Panc1 (cell line): ENCODE data around the gene MYL5.

Source experiments
- POLR2AphosphoS5 ChIP-seq: IDR thresholded peaks from 2 replicates; pipeline ENCODE4 v1.6.1; 2012; ENCODE audit warnings: mild to moderate bottlenecking, low read depth, low read length, moderate library complexity
- SIN3A ChIP-seq: IDR thresholded peaks from 2 replicates; pipeline ENCODE4 v1.6.1; 2012; ENCODE audit warnings: low read depth, mild to moderate bottlenecking, low read length, moderate library complexity, borderline replicate concordance; ENCODE audit not compliant: insufficient read depth
- TCF7L2 ChIP-seq: IDR thresholded peaks from 2 replicates; pipeline ENCODE4 v1.6.1; 2011; ENCODE audit warnings: mild to moderate bottlenecking, low read depth, low read length, inconsistent platforms
- TF ChIP-seq, protein P1 (sequence below): fragments of 450-650 bp; IDR thresholded peaks from 2 replicates; pipeline ENCODE4 v1.5.1; 2017; ENCODE audit warnings: mild to moderate bottlenecking
- TF ChIP-seq, protein P2 (sequence below), 2 experiments: IDR thresholded peaks; 2 replicates each; pipeline ENCODE4 v1.6.1; 2011 to 2012; ENCODE audit warnings: low read depth in 2 of 2, control low read depth in 1 of 2, low read length in 1 of 2, mild to moderate bottlenecking in 1 of 2, moderate library complexity in 1 of 2; ENCODE audit not compliant: insufficient read depth in 1 of 2

DNA sequence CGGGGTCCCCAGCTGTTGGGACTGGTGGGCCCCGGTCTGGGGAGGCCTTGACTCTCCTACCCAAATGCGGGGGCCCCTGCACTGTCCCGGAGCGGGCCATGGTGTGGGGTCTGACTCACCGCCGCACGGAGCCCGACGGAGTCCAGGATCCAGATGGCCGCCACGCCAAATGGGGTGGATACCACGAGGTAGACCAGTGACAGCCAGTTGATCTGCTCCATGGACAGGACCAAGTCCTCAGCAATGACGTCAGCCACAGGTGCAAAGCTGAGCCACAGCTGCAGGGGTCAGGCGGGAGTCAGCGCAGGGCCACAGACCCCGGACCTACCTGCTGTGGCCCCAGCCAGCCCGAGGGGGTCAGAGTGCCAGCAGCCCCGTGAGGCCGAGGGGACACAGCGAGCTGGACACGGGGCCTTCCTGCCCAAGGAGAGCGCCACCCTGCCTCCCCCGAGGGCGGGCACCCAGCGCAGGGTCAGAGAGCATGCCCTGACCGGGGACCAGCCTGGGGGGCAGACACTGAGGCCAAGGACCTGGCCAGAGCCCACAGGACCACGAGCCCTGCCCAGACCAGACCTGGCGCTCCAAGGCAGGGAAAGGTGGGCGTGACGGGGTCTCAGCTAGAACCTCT lies 12.2 kb downstream of the MYL5 start:
- TF ChIP-seq, protein P1, sequence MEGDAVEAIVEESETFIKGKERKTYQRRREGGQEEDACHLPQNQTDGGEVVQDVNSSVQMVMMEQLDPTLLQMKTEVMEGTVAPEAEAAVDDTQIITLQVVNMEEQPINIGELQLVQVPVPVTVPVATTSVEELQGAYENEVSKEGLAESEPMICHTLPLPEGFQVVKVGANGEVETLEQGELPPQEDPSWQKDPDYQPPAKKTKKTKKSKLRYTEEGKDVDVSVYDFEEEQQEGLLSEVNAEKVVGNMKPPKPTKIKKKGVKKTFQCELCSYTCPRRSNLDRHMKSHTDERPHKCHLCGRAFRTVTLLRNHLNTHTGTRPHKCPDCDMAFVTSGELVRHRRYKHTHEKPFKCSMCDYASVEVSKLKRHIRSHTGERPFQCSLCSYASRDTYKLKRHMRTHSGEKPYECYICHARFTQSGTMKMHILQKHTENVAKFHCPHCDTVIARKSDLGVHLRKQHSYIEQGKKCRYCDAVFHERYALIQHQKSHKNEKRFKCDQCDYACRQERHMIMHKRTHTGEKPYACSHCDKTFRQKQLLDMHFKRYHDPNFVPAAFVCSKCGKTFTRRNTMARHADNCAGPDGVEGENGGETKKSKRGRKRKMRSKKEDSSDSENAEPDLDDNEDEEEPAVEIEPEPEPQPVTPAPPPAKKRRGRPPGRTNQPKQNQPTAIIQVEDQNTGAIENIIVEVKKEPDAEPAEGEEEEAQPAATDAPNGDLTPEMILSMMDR, result no peak
- TF ChIP-seq SIN3A, result no peak
- TF ChIP-seq, protein P2, sequence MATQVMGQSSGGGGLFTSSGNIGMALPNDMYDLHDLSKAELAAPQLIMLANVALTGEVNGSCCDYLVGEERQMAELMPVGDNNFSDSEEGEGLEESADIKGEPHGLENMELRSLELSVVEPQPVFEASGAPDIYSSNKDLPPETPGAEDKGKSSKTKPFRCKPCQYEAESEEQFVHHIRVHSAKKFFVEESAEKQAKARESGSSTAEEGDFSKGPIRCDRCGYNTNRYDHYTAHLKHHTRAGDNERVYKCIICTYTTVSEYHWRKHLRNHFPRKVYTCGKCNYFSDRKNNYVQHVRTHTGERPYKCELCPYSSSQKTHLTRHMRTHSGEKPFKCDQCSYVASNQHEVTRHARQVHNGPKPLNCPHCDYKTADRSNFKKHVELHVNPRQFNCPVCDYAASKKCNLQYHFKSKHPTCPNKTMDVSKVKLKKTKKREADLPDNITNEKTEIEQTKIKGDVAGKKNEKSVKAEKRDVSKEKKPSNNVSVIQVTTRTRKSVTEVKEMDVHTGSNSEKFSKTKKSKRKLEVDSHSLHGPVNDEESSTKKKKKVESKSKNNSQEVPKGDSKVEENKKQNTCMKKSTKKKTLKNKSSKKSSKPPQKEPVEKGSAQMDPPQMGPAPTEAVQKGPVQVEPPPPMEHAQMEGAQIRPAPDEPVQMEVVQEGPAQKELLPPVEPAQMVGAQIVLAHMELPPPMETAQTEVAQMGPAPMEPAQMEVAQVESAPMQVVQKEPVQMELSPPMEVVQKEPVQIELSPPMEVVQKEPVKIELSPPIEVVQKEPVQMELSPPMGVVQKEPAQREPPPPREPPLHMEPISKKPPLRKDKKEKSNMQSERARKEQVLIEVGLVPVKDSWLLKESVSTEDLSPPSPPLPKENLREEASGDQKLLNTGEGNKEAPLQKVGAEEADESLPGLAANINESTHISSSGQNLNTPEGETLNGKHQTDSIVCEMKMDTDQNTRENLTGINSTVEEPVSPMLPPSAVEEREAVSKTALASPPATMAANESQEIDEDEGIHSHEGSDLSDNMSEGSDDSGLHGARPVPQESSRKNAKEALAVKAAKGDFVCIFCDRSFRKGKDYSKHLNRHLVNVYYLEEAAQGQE (IDR thresholded peaks at IDR 0.05; ENCODE audit: insufficient read depth in 1 of 2, low read depth in 2 of 2, low read length in 1 of 2), result no peak
- no peak for TF ChIP-seq POLR2AphosphoS5
- no peak for TF ChIP-seq TCF7L2
